H1 (cell line): ENCODE data around the gene EVC2. TPM values are rescaled to one million over a fixed set of nuclear protein-coding genes. Genes with fewer than 3 reads are reported as not detected.

Experiments
- JUND ChIP-seq: IDR thresholded peaks from 2 replicates; pipeline ENCODE4 v1.6.1; 2011; ENCODE audit warnings: mild to moderate bottlenecking, improper control_type of control experiment, low read length
- KDM1A ChIP-seq: fragments of 200-600, 300-600 bp; sonication (generic); IDR thresholded peaks from 2 replicates; pipeline ENCODE4 v1.7.1; 2016; ENCODE audit warnings: mild to moderate bottlenecking, low read length, borderline replicate concordance
- POLR2A ChIP-seq, 2 experiments: IDR thresholded peaks; 1 replicate in 1 of 2; 2 replicates in 1 of 2; pipeline ENCODE4 v1.6.1; 2011; ENCODE audit warnings: low read depth in 2 of 2, low read length in 2 of 2, mild to moderate bottlenecking in 2 of 2; ENCODE audit errors: control extremely low read depth in 1 of 2
- RBBP5 ChIP-seq: IDR thresholded peaks from 2 replicates; pipeline ENCODE4 v1.7.1; 2012; ENCODE audit warnings: low read depth, mild to moderate bottlenecking, inconsistent platforms, low read length, moderate library complexity, borderline replicate concordance
- SAP30 ChIP-seq: fragments of 300-600 bp; sonication (generic); IDR thresholded peaks from 2 replicates; pipeline ENCODE4 v1.7.1; 2012; ENCODE audit warnings: low read length, moderate library complexity, mild to moderate bottlenecking, inconsistent platforms; ENCODE audit not compliant: insufficient read depth, insufficient replicate concordance
- TCF12 ChIP-seq: IDR thresholded peaks from 2 replicates; pipeline ENCODE4 v1.6.1; 2011; ENCODE audit warnings: low read depth, mild to moderate bottlenecking, low read length
- USF2 ChIP-seq: IDR thresholded peaks from 2 replicates; pipeline ENCODE4 v1.6.1; 2011; ENCODE audit warnings: low read length, improper control_type of control experiment
- polyA plus RNA-seq, 7 experiments: library from polyadenylated mRNA; depleted of rRNA in 3 of 7; stranded (reverse) in 5 of 7; unstranded in 2 of 7; fragments of >200 nt in 5 of 7; fragments of 200-250 nt in 2 of 7; gene quantifications; 1 replicate in 5 of 7; 2 replicates in 1 of 7; 4 replicates in 1 of 7; pipeline versions ENCODE4 v1.2.1 to v1.2.3, GENCODE V29; 2011 to 2013; ENCODE audit warnings: missing spikeins in 2 of 7, mixed read lengths in 2 of 7
- total RNA-seq: library from RNA; stranded (reverse); fragmentation: NEBNext Ultra II Directional; extraction: Animal tissue kit (Norgen Biotek cat#: 25700); gene quantifications from 2 replicates; pipeline ENCODE4 v1.2.1, GENCODE V29; 2021

The EVC2 gene
- total and polyA plus RNA-seq, 2 of the 8 experiments (the other 6 are each of a cell fraction or from before 2014, with no cell fraction given) = 0.73 to 5.9 TPM

DNA sequence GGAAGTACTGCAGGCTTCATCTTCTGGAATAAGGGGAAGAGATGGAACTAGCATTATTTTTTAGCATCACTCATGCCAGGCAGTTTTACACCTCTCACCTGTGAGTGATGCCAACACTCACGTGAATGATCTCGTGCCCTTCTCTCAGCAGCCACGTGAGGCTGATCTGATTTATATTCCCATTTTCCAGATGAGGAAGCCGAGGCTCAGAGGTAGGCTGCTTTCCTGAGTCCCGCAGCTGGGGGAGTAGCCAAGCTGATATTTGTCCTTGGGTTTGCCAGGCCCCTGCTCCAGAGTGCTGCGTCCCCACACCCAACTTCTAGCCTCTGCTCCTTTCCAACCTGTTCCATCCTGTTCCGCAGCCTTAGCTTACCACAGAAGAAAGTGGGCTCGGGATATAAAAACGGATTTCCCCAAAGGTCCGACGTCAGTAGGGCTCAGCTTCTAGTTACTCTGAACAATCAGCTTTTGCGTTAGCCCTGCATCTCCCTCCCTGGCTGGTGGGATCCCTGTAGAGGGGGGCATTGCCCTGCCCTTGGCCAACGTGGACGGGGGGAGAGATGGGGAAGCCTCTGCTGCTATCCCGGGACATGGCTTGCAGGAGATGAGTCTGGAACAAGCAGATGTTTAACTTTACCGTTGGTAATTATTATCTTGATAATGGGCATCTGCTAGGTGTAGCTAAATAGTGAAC, 11.9 kb upstream of the EVC2 start (continued):
- TF ChIP-seq TCF12 (no peak), POLR2A (IDR thresholded peaks at IDR 0.05; ENCODE audit: control extremely low read depth in 1 of 2, low read depth in 2 of 2, low read length in 2 of 2) (no peak), RBBP5 (no peak), USF2 (no peak), JUND (no peak), SAP30 (no peak), KDM1A (no peak)
